HepG2 (cell line): Measurements from ENCODE around the gene IRGQ. TPM values are rescaled to one million over a fixed set of nuclear protein-coding genes. Genes with fewer than 3 reads are reported as not detected.

Experiments
- ATAC-seq: fragments of 200-7000 bp; cut with Tn5 transposase; 3 replicates; pipeline ENCODE4 v1.9.1; 2020; ENCODE audit warnings: mild to moderate bottlenecking, moderate library complexity
- BruUV-seq: library from RNA; stranded (reverse); fragments of 400-500 nt; replicated peaks from 2 replicates; lab custom pipeline; 2021; lab: Mats Ljungman, UMichigan
- CTCF ChIA-PET: fragments of 300-600 bp; formaldehyde crosslinking; extraction: SDS; loops from one replicate; lab custom pipeline; 2021; ENCODE audit warnings: low total read pairs, inconsistent platforms, low intra/inter-chr PET ratio; lab: Yijun Ruan, JAX
- POLR2A ChIA-PET: fragments of 350-600 bp; sonication (Branson Sonifier 250); formaldehyde crosslinking; loops from one replicate; lab custom pipeline; 2020; ENCODE audit warnings: antibody characterized with exemption, inconsistent platforms; lab: Yijun Ruan, JAX
- DNase-seq: peaks from one replicate; pipeline ENCODE4 v3.0.0-alpha.2; 2015; ENCODE audit warnings: low spot score
- FAIRE-seq: peaks from 3 replicates; lab custom pipeline; 2011; peaks lifted over from hg19 to GRCh38; lab: Jason Lieb, UNC
- H2AFZ ChIP-seq: one replicate; pipeline ENCODE4 v1.6.1; 2011; ENCODE audit warnings: low read length, inconsistent platforms
- H3K27ac ChIP-seq: fragments of 300-600 bp; 3 replicates; pipeline ENCODE4 v1.8.0; 2011; ENCODE audit warnings: mixed run types, mild to moderate bottlenecking, mixed read lengths, low read length, inconsistent platforms; ENCODE audit not compliant: insufficient read depth; ENCODE audit errors: extremely low read length
- H3K27me3 ChIP-seq, 2 experiments: fragments of 200-600 bp in 1 of 2; 2 replicates in 1 of 2; 3 replicates in 1 of 2; pipeline versions ENCODE4 v1.6.0 to v1.8.0; 2011; ENCODE audit warnings: low read length in 2 of 2, mild to moderate bottlenecking in 2 of 2, moderate library complexity in 2 of 2, inconsistent platforms in 1 of 2; ENCODE audit not compliant: insufficient read depth in 2 of 2, control insufficient read depth in 1 of 2
- H3K36me3 ChIP-seq, 2 experiments: fragments of 200-600 bp in 1 of 2; replicated peaks in 1 of 2; 2 replicates in 1 of 2; 3 replicates in 1 of 2; pipeline versions ENCODE4 v1.5.1 to v1.8.0; 2011; ENCODE audit warnings: low read length in 2 of 2, inconsistent platforms in 1 of 2; ENCODE audit not compliant: insufficient read depth in 2 of 2, control insufficient read depth in 1 of 2
- H3K4me1 ChIP-seq: 2 replicates; pipeline ENCODE4 v1.5.1; 2012; ENCODE audit warnings: low read length, inconsistent platforms; ENCODE audit not compliant: insufficient read depth
- H3K4me2 ChIP-seq: 2 replicates; pipeline ENCODE4 v1.6.0; 2011; ENCODE audit warnings: low read depth, low read length, inconsistent platforms
- H3K4me3 ChIP-seq, 3 experiments: fragments of 200-600 bp in 1 of 3; sonication (generic), shearing (Covaris generic) in 1 of 3; replicated peaks in 1 of 3; 2 replicates each; pipeline ENCODE4 v1.5.1; 2011 to 2016; ENCODE audit warnings: low read length in 3 of 3, inconsistent platforms in 2 of 3, low read depth in 2 of 3, mild to moderate bottlenecking in 2 of 3, control low read depth in 1 of 3, mixed read lengths in 1 of 3; ENCODE audit not compliant: insufficient read depth in 1 of 3
- H3K79me2 ChIP-seq: one replicate; pipeline ENCODE4 v1.6.1; 2011; ENCODE audit warnings: low read length, inconsistent platforms; ENCODE audit not compliant: insufficient read depth
- H3K9ac ChIP-seq: 2 replicates; pipeline ENCODE4 v1.6.0; 2011; ENCODE audit warnings: mild to moderate bottlenecking, low read depth, low read length, inconsistent platforms; ENCODE audit not compliant: insufficient read depth
- H3K9me3 ChIP-seq: 2 replicates; pipeline ENCODE4 v1.5.1; 2012; ENCODE audit warnings: mild to moderate bottlenecking, low read length
- H4K20me1 ChIP-seq: 2 replicates; pipeline ENCODE4 v1.6.0; 2011; ENCODE audit warnings: inconsistent platforms, mild to moderate bottlenecking, low read length, moderate library complexity; ENCODE audit not compliant: insufficient read depth
- ATRX ChIP-seq: sonication (generic); formaldehyde crosslinking; IDR thresholded peaks from 2 replicates; pipeline ENCODE4 v1.4.0; 2020; ENCODE audit warnings: missing genetic modification reagents, borderline replicate concordance
- FOXA1 ChIP-seq, 2 experiments: fragments of 450-650 bp in 1 of 2; sonication (generic) in 1 of 2; formaldehyde crosslinking in 1 of 2; IDR thresholded peaks; 2 replicates each; pipeline versions ENCODE4 v1.4.0 to v1.6.1; 2016 to 2020; ENCODE audit warnings: missing genetic modification reagents in 1 of 2
- HNRNPH1 ChIP-seq: fragments of 200-400 bp; formaldehyde crosslinking; optimal IDR thresholded peaks from 2 replicates; pipeline ENCODE3; 2017; ENCODE audit warnings: mild to moderate bottlenecking, low read depth, low read length
- KDM2A ChIP-seq: sonication (generic); formaldehyde crosslinking; IDR thresholded peaks from 2 replicates; pipeline ENCODE4 v1.4.0; 2020; ENCODE audit warnings: low read depth, missing genetic modification reagents, borderline replicate concordance
- MBD4 ChIP-seq: IDR thresholded peaks from 2 replicates; pipeline ENCODE4 v1.6.1; 2012; ENCODE audit warnings: low read length, inconsistent platforms, borderline replicate concordance
- RELA ChIP-seq: sonication (generic); formaldehyde crosslinking; IDR thresholded peaks from 2 replicates; pipeline ENCODE4 v1.4.0; 2020; ENCODE audit warnings: missing genetic modification reagents
- TBX3 ChIP-seq: fragments of 450-650 bp; IDR thresholded peaks from 2 replicates; pipeline ENCODE4 v1.6.1; 2017; ENCODE audit warnings: antibody characterized with exemption, mild to moderate bottlenecking, inconsistent platforms, borderline replicate concordance
- ZBTB39 ChIP-seq: sonication (generic); formaldehyde crosslinking; IDR thresholded peaks from 2 replicates; pipeline ENCODE4 v1.5.0; 2020; ENCODE audit warnings: missing genetic modification reagents
- ZBTB7B ChIP-seq: sonication (generic); formaldehyde crosslinking; IDR thresholded peaks from 2 replicates; pipeline ENCODE4 v1.4.0; 2020; ENCODE audit warnings: missing genetic modification reagents
- ZFY ChIP-seq: sonication (generic); formaldehyde crosslinking; IDR thresholded peaks from 2 replicates; pipeline ENCODE4 v1.4.0; 2020; ENCODE audit warnings: missing genetic modification reagents
- ZFYVE20 ChIP-seq: sonication (generic); formaldehyde crosslinking; IDR thresholded peaks from 2 replicates; pipeline ENCODE4 v1.8.0; 2023; ENCODE audit warnings: low read depth, mild to moderate bottlenecking, moderate library complexity, missing genetic modification reagents, borderline replicate concordance
- ZMAT3 ChIP-seq: sonication (generic); formaldehyde crosslinking; conservative IDR thresholded peaks from 2 replicates; pipeline ENCODE4 v1.7.0; 2021; ENCODE audit warnings: missing genetic modification reagents
- ZNF224 ChIP-seq: sonication (generic); formaldehyde crosslinking; IDR thresholded peaks from 2 replicates; pipeline ENCODE4 v1.5.0; 2020; ENCODE audit warnings: mild to moderate bottlenecking, missing genetic modification reagents
- ZNF256 ChIP-seq: sonication (generic); formaldehyde crosslinking; conservative IDR thresholded peaks from 2 replicates; pipeline ENCODE4 v1.4.0; 2020; ENCODE audit warnings: missing genetic modification reagents
- ZNF274 ChIP-seq: sonication (generic); formaldehyde crosslinking; IDR thresholded peaks from 2 replicates; pipeline ENCODE4 v1.5.1; 2020; ENCODE audit warnings: mild to moderate bottlenecking, missing genetic modification reagents
- ZNF282 ChIP-seq: fragments of 450-650 bp; IDR thresholded peaks from 2 replicates; pipeline ENCODE4 v1.6.1; 2018; ENCODE audit not compliant: partially characterized antibody
- ZNF441 ChIP-seq: sonication (generic); formaldehyde crosslinking; IDR thresholded peaks from 2 replicates; pipeline ENCODE4 v1.7.0; 2021; ENCODE audit warnings: missing genetic modification reagents, borderline replicate concordance
- ZNF557 ChIP-seq: sonication (generic); formaldehyde crosslinking; IDR thresholded peaks from 2 replicates; pipeline ENCODE4 v1.4.0; 2020; ENCODE audit warnings: missing genetic modification reagents
- ZNF672 ChIP-seq: sonication (generic); formaldehyde crosslinking; IDR thresholded peaks from 2 replicates; pipeline ENCODE4 v1.8.1; 2022; ENCODE audit warnings: missing genetic modification reagents
- ZNF775 ChIP-seq: sonication (generic); formaldehyde crosslinking; IDR thresholded peaks from 2 replicates; pipeline ENCODE4 v1.4.0; 2020; ENCODE audit warnings: missing genetic modification reagents, mild to moderate bottlenecking, moderate library complexity, borderline replicate concordance
- WGBS: methylation state at CpG from one replicate; pipeline ENCODE4 v1.1.6; 2017; ENCODE audit warnings: low lambda C conversion rate; 5-methylcytosine and 5-hydroxymethylcytosine counted together
- in situ Hi-C: cut with HindIII; loops from 2 replicates; pipeline ENCODE4 v1.10.0; 2017; ENCODE audit warnings: low pct_unique_long_range_greater_than_20kb; ENCODE audit not compliant: extremely low pct_ligation_motif_present
- intact Hi-C: fragments of 100-400 bp; cut with micrococcal nuclease; formaldehyde crosslinking; loops from one replicate; pipeline ENCODE4 v1.10.0; 2022; ENCODE audit not compliant: unreplicated experiment
- polyA plus RNA-seq, 8 experiments: library from polyadenylated mRNA; depleted of rRNA in 3 of 8; stranded (reverse) in 7 of 8; unstranded in 1 of 8; fragments of >200 nt; fragmentation: Illumina TruSeq in 4 of 8; extraction: Trizol in 4 of 8; gene quantifications; 2 replicates each; pipeline versions ENCODE4 v1.2.1 to v1.2.3, GENCODE V29; 2011 to 2016; ENCODE audit warnings: low read depth in 4 of 8, missing spikeins in 1 of 8, mixed read lengths in 1 of 8; ENCODE audit not compliant: insufficient read depth in 1 of 8
- total RNA-seq, 5 experiments: library from RNA; depleted of rRNA; stranded (reverse); fragments of >200 nt; fragmentation: Illumina TruSeq; extraction: Trizol; gene quantifications; 2 replicates each; pipeline ENCODE4 v1.2.3, GENCODE V29; 2016; ENCODE audit warnings: low read depth in 1 of 5
- TF ChIP-seq, protein P1 (sequence below): sonication (generic); formaldehyde crosslinking; IDR thresholded peaks from 2 replicates; pipeline ENCODE4 v1.9.0; 2021; ENCODE audit warnings: missing genetic modification reagents, borderline replicate concordance

IRGQ gene
- total and polyA plus RNA-seq, 2 of the 13 experiments (the other 11 are each of a cell fraction or from before 2014, with no cell fraction given), result 11.6 to 12.4 TPM

- TF ChIP-seq ZNF256 (CRISPR knock-in tag) (0 out of 2 replicates have a peak, but pooled peaks have one; percentile 23), ZNF775 (CRISPR knock-in tag) (no peak), HNRNPH1 (no peak), ZNF441 (CRISPR knock-in tag) (peak; percentile 75; the same call in 1 of the 2 replicates), ZMAT3 (CRISPR knock-in tag) (0 out of 2 replicates have a peak, but pooled peaks have one; percentile 15)
- TF ChIP-seq, all 625 proteins: peak for 63
Observed at GRCh38 chr19:43618921-43619261, 23.0 kb upstream of the IRGQ start (continued).

DNA sequence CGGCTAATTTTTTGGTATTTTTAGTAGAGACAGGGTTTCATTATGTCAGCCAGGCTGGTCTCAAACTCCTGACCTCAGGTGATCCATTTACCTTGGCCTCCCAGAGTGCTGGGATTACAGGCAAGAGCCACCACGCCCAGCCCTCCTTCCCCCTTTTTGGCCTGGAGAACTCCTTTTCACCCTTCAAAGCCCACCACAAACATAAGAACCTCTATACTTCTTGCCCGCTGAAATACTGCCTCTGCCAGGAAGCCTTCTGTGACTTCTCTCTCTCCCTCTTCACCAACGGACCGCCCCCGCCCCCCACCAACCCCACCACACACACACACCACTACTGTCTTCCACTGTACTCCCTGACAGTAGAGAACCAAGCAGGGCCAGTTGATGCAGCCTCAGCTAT, 21.0 kb upstream of the IRGQ start:
- H3K36me3 ChIP-seq, result peaks cover 8 to 18% of the 10 kb centered on the region in 2 experiments; a peak in 4 of 5 replicates
- WGBS, result 93% methylated on average over 6 of the region's 6 CpGs
- CTCF ChIA-PET, result no interaction called here
- H3K4me3 ChIP-seq, result no peak overlapping the region
- H3K79me2 ChIP-seq, result peaks cover 14% of the 10 kb centered on the region
- H2AFZ ChIP-seq, result no peak overlapping the region
- H3K9me3 ChIP-seq, result no peaks in the 10 kb centered on the region
- BruUV-seq, result no TSS peak
- in situ Hi-C loops (no loop called here), intact Hi-C loops (no loop called here)
- POLR2A ChIA-PET, result no interaction called here
- H3K27ac ChIP-seq, result no peak overlapping the region
- no peak for ATAC-seq
- no peaks in the 10 kb centered on the region for H4K20me1 ChIP-seq
- DNase-seq, result no peak
- peaks cover 24% of the 10 kb centered on the region for H3K4me1 ChIP-seq
- H3K27me3 ChIP-seq, result no peaks in the 10 kb centered on the region
- no peak overlapping the region for H3K9ac ChIP-seq
- FAIRE-seq, result no peak
- H3K4me2 ChIP-seq, result no peak overlapping the region
- no peak for TF ChIP-seq ZFY
- TF ChIP-seq KDM2A (CRISPR knock-in tag), result no peak
- TF ChIP-seq RELA (CRISPR knock-in tag), result no peak
- TF ChIP-seq ZBTB39 (CRISPR knock-in tag), result no peak
- TF ChIP-seq ZNF282, result no peak
- TF ChIP-seq ZBTB7B, result no peak
- no peak for TF ChIP-seq ZNF274
- no peak for TF ChIP-seq ZNF224 (CRISPR knock-in tag)
- TF ChIP-seq FOXA1 (IDR thresholded peaks at IDR 0.05), result no peak
- TF ChIP-seq FOXA1 (CRISPR knock-in tag; IDR thresholded peaks at IDR 0.05), result no peak
- TF ChIP-seq ZFYVE20 (CRISPR knock-in tag), result no peak
- no peak for TF ChIP-seq MBD4
- no peak for TF ChIP-seq ZNF557 (CRISPR knock-in tag)
- no peak for TF ChIP-seq TBX3
- TF ChIP-seq, protein P1, sequence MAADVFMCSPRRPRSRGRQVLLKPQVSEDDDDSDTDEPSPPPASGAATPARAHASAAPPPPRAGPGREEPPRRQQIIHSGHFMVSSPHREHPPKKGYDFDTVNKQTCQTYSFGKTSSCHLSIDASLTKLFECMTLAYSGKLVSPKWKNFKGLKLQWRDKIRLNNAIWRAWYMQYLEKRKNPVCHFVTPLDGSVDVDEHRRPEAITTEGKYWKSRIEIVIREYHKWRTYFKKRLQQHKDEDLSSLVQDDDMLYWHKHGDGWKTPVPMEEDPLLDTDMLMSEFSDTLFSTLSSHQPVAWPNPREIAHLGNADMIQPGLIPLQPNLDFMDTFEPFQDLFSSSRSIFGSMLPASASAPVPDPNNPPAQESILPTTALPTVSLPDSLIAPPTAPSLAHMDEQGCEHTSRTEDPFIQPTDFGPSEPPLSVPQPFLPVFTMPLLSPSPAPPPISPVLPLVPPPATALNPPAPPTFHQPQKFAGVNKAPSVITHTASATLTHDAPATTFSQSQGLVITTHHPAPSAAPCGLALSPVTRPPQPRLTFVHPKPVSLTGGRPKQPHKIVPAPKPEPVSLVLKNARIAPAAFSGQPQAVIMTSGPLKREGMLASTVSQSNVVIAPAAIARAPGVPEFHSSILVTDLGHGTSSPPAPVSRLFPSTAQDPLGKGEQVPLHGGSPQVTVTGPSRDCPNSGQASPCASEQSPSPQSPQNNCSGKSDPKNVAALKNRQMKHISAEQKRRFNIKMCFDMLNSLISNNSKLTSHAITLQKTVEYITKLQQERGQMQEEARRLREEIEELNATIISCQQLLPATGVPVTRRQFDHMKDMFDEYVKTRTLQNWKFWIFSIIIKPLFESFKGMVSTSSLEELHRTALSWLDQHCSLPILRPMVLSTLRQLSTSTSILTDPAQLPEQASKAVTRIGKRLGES (CRISPR knock-in tag), result no peak
- TF ChIP-seq ZNF672, result no peak
- TF ChIP-seq ATRX (CRISPR knock-in tag), result no peak
